Right hindlimb (tissue), 1 donor: ENCODE results near the gene MLXIP.
"Not testable (repeated sequence)": the region's sequence is repeated elsewhere in the genome, so short reads cannot be mapped to it uniquely, and the experiment has no call there.

Source experiments
- DNase-seq: peaks from one replicate; pipeline ENCODE4 v3.0.0-alpha.2; 2018

The MLXIP gene

GRCh38 chr12:122056406-122056805 is 22.1 kb upstream of the MLXIP start:
- DNase-seq, result not testable (repeated sequence)

GRCh38 chr12:122057007-122057735 is 21.4 kb upstream of the MLXIP start:
- no peak for DNase-seq

DNA sequence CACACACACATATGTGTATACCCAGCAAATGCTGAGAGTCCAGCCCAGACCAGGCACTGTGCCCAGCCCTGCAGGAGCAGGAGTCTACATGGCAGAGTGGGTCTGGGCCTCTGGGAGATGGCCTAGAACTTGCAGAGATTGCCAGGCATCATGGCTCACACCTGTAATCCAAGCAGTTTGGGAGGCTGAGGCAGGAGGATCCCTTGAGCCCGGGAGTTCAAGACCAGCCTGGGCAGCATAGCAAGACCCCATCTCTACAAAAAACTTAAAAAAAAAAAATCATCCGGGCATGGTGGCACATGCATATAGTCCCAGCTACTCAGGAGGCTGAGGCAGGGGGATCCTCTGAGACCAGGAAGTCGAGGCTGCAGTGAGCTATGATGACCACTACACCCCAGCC is 20.8 kb upstream of the MLXIP start:
- no peak for DNase-seq

GRCh38 chr12:122058549-122059149 is 19.9 kb upstream of the MLXIP start:
- DNase-seq, result no peak

DNA sequence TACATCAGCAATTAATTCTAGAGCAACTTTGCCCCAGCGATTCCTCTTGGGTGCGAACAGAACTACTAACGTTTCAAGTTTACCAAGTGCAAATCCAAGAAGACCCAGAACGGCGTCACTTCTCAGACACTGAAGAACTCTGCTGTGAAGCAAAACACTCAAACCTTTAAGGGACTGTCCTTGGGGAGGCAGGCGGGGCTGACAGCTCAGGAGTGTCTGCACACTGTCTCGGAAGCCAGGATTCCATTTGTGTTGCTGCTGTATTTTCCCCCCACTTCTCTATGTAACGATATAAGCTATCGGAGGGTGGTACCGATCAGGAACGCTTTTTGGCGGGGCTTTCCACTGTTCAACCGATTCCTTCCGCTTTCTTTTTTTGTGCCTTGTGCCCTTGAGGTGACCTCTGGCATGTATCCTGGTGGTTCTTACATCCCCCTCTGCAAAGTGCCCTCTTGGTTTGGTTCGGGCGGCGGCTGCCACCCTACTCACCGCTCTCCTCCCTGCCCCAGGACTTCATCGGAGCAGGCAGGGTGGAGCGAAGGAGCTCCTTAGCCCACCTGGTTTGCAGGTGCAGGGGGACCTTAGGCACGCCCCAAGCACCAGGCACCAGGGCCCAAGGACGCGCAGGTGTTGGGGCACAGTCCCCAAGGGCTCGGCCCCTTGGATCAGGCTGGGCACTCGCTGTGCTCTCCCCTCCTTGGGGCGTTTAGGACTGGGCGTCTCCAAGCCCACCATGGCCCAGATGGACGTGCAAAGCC is 19.2 kb upstream of the MLXIP start:
- DNase-seq, result no peak

GRCh38 chr12:122060081-122060501 is 18.5 kb upstream of the MLXIP start:
- DNase-seq, result no peak

- no peak for DNase-seq
These were observed 17.3 kb upstream of the MLXIP start for GRCh38 chr12:122061253-122061652.

DNA sequence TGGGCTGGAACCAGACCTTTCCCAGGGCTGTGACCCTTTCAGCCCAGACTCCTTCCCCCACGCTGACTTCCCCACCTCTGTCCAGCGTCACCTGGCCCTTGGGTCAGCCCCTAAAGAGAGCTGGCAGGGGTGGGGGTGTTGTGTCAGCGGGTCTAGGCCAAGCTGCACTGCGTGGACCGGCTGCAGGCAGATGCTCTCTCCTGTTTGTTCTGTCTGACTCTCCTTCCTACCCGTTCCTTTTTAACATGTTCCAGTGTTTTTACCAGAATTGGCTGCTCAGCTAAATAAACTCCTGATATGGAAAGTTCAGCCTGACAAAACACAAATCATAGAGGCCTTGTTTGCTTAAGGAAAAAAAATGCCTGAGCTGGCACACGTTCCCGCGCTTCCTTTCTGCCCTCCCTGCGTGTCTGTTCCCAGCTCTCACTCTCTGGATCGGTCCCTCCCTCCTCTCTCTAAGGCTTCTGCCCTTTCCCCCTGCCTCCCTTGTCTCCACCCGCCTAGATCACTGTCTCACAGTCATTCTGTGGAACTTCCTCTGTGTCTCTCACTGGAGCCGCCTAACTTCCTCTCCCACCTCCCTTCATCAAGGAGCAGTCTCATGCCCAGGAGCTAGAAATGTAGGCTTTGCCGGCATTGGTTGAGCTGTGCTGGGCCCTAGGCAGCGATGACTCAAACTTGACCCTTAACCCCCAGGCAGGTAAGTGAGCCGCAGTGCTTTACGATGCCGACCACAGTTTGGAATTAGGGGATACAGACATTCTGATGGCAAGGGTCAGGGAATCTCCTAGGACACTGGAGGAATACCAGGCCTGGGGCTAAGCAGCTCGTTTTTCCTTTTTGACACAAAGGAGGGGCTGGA is 15.5 kb upstream of the MLXIP start:
- no peak for DNase-seq

- no peak for DNase-seq
These were observed 14.9 kb upstream of the MLXIP start for GRCh38 chr12:122063694-122064024.

GRCh38 chr12:122064025-122064777 is 14.4 kb upstream of the MLXIP start:
- peak; percentile 83 for DNase-seq

DNA sequence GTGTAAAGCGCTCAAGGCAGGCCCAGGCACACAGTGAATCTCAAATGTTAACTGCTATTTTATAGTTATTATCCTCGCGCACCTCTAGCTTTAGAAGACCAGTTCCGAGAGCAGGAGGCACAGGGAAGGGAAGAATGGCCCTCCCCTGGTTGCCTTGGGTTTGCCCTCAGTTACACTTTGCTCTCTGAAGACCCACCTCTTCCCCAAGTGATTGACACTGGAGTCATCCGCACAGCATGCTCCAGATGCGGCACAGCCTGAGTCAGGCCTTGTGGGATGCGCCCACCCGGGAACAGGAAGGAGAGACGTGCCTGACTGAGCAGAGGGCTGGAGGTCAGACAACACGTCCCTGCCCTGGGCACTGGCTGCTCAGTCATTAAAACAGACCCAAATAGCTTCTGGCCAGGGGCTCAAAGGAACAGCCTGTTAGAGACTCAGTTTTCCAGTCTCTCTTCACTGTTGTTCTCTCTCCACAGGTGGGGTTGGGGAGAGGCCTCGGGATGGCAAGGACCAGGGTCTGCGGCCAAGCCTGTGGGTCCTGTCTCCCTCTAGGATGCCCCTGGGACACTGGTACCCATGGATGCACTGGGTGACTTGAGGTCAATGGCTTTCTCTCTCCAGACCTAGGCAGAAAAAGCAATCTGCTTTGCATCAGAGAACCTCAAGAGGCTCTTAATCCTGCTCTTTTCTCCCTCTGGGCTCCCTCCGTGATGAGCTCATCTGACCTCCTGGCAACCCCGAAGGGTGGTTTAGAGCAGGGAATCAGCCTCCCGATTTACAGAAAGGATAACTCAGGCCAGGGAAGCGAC is 13.6 kb upstream of the MLXIP start:
- no peak for DNase-seq

GRCh38 chr12:122067548-122067947 is 11.0 kb upstream of the MLXIP start:
- no peak for DNase-seq

- DNase-seq, result no peak
These were observed 10.6 kb upstream of the MLXIP start for GRCh38 chr12:122067966-122068365.

DNA sequence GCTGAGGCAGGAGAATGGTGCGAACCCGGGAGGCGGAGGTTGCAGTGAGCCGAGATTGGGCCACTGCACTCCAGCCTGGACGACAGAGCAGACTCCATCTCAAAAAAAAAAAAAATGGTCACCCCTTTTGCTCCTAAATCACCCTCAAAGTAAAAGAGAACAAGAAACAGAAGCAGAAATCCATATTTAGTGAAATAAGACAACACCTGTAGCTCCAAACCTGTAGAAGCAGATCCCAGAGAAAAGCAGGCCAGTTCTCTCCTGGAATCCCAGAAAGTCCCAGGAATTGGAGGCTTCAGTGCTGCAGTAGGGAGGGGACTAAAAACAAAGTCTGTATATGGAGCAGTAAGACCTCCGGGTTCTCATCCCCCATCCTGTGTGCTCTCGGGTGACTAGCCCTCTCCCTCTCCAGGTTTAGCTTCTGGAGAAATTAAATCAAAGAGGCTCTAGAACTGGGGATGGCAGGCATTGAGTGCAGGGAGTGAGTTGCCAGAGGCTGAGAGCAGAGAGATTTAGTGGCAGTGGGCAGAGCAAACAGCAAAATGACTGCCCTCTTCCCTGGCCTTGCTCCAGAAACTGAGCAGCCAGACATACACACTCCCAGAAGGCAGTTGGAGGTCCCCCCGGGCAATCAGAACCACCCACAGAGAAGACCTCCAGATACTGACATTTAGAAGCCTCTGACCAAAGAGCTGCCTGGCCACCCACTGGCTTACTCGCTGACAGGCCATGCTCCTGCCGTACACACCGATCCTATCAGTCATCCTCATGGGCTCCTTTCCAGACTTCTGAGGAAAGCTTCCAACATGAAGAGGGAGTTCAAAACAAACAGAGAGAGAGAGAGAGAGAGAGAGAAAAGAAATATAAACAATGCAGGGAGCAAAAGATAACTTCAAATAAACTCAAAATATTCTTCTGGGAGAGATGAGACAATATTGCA is 6.3 kb upstream of the MLXIP start:
- DNase-seq, result no peak

- DNase-seq, result no peak
These were observed 4.7 kb upstream of the MLXIP start for GRCh38 chr12:122073815-122074214.

DNA sequence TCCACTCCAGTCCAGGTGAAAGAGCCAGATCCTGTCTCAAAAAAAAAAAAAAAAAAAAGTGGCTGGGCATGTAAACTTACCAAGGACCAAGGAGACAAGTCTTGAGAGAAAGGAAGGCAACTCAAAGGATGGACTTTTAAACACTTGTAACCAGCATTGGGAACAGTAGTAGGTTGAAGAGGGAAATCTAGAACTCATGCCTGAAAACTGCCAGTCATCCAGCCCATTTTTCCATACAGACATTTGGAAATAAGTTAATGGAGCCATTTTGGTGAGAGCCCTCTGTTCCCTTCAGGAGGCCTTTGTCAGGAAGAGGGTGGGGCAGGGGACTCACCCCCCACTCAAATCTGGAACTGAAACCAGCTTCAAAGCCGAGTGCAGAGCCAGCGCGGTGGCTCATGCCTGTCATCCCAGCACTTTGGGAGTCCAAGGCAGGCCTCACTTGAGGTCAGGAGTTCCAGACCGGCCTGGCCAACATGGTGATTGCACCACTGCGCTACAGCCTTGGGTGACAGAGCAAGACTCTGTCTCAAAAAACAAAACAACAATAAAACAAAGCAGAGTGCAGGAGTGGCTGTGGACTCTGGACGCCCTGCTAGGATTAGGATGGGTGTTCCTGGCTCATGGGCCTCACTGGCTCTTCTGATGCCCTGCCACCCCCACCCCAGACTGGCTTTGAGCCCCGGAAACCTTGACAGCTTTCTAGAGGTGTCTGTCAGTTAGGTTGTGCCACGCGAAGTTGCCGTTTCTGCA is 1.6 kb upstream of the MLXIP start:
- no peak for DNase-seq

DNA sequence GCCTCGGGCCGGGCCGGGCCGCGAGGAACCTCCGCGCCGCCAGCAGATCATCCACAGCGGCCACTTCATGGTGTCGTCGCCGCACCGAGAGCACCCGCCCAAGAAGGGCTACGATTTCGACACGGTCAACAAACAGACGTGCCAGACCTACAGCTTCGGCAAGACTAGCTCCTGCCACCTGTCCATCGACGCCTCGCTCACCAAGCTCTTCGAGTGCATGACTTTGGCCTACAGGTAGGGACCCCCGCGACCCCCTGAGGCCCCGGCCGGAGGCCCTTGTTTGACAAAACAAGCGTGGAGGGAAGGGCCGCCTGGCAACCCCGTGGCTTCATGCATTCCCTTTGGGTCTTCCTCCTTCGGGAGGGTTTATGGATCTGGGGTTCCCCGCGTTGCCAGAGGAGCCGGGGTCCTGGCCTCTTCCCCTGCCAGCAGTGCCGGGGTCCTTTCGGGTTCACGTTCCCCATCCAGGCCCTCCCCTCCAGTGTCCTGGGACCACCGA is 526 bp downstream of the MLXIP start:
- DNase-seq, result no peak

- DNase-seq, result no peak
These were observed 1.1 kb downstream of the MLXIP start for GRCh38 chr12:122079532-122080081.
